Glutamatergic neuron (in vitro differentiated cells): ENCODE results near the gene PAX7. TPM values are rescaled to one million over a fixed set of nuclear protein-coding genes. Genes with fewer than 3 reads are reported as not detected.
A peak's percentile ranks its signal among the peaks of the same experiment; 100 is the strongest.

Experiments used
- DNase-seq: peaks from one replicate; pipeline ENCODE4 v3.0.0; 2022
- H3K27ac Mint-ChIP-seq: one replicate; pipeline ENCODE4 v1.8.0; 2020; ENCODE audit warnings: mild to moderate bottlenecking, mixed read lengths, inconsistent platforms; ENCODE audit not compliant: unreplicated experiment
- H3K27me3 Mint-ChIP-seq: one replicate; pipeline ENCODE4 v1.8.0; 2020; ENCODE audit warnings: mild to moderate bottlenecking, moderate library complexity, mixed read lengths, inconsistent platforms; ENCODE audit not compliant: unreplicated experiment
- H3K36me3 Mint-ChIP-seq: one replicate; pipeline ENCODE4 v1.8.0; 2020; ENCODE audit warnings: mild to moderate bottlenecking, mixed read lengths, inconsistent platforms; ENCODE audit not compliant: unreplicated experiment
- H3K4me1 Mint-ChIP-seq: one replicate; pipeline ENCODE4 v1.8.0; 2020; ENCODE audit warnings: mild to moderate bottlenecking, low read depth, mixed read lengths, inconsistent platforms; ENCODE audit not compliant: unreplicated experiment
- H3K4me3 Mint-ChIP-seq: one replicate; pipeline ENCODE4 v1.8.0; 2020; ENCODE audit warnings: mild to moderate bottlenecking, mixed read lengths, inconsistent platforms; ENCODE audit not compliant: unreplicated experiment
- H3K9me3 Mint-ChIP-seq: one replicate; pipeline ENCODE4 v1.8.0; 2020; ENCODE audit warnings: mild to moderate bottlenecking, moderate library complexity, mixed read lengths, inconsistent platforms; ENCODE audit not compliant: unreplicated experiment
- total RNA-seq: library from RNA; stranded (reverse); fragmentation: NEBNext Ultra II Directional; extraction: Animal tissue kit (Norgen Biotek cat#: 25700); gene quantifications from one replicate; pipeline ENCODE4 v1.2.1, GENCODE V29; 2021; ENCODE audit not compliant: unreplicated experiment
- TF ChIP-seq, protein P1 (sequence below): fragments of 200-600 bp; sonication (generic); IDR thresholded peaks from one replicate; pipeline ENCODE4 v1.5.0; 2021; ENCODE audit not compliant: partially characterized antibody, unreplicated experiment

Gene PAX7
- total RNA-seq, 1 donor from 2014 or later, result 0.07 TPM

- no peaks in the 10 kb centered on the region for H3K36me3 Mint-ChIP-seq
- no peaks in the 10 kb centered on the region for H3K9me3 Mint-ChIP-seq
- TF ChIP-seq, protein P1, sequence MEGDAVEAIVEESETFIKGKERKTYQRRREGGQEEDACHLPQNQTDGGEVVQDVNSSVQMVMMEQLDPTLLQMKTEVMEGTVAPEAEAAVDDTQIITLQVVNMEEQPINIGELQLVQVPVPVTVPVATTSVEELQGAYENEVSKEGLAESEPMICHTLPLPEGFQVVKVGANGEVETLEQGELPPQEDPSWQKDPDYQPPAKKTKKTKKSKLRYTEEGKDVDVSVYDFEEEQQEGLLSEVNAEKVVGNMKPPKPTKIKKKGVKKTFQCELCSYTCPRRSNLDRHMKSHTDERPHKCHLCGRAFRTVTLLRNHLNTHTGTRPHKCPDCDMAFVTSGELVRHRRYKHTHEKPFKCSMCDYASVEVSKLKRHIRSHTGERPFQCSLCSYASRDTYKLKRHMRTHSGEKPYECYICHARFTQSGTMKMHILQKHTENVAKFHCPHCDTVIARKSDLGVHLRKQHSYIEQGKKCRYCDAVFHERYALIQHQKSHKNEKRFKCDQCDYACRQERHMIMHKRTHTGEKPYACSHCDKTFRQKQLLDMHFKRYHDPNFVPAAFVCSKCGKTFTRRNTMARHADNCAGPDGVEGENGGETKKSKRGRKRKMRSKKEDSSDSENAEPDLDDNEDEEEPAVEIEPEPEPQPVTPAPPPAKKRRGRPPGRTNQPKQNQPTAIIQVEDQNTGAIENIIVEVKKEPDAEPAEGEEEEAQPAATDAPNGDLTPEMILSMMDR, result no peak
- peaks cover 18% of the 10 kb centered on the region for H3K4me1 Mint-ChIP-seq
- H3K27ac Mint-ChIP-seq, result peak overlapping the region; percentile 20
- peaks cover 13% of the 10 kb centered on the region for H3K27me3 Mint-ChIP-seq
- H3K4me3 Mint-ChIP-seq, result peak overlapping the region; percentile 68
- DNase-seq, result no peak
Measured at GRCh38 chr1:18716112-18716784, 85.6 kb downstream of the PAX7 start.

DNA sequence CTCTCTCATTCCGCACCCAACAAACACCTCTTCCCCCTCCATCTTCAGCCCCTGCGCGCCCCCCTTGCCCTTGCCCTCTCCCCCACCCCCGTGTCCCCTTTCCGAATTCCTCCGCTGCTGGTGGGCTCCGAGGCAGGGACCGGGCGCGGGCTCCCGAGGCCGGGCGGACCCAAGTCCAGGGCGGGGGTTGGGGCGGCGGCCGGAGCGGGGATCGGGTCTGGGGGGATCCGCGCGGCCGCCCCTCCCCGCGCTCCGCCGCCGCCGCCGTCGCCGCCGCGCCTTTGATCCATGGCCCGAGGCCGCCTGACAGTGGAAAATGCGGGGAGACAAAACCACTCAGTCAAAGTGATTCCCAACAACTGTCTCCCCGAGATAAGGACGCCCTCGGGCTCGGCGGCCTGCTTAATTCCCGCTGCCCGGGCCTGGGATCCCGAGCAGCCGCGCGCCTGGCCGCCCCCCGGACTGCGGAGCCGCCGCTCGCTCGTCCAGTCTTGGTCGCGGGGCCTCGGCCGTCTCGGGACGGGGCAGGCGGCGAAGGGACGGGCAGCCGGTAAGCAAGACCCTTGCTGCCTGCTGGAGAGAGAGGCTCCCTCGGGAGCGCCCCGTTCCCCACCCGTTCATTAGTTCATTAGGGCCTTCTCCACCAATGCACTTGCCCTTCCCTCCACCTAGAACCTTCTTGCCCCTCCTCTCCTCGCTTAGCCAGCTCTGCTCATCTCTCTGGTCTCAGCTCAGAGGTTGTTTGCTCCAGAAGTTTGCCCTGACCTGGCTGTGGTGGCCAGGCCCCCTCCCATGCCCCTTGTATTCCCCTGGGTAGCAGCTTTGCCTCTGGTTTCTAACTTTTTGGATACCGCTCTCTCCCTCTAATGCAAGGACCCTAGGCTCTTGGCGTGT, 86.4 kb downstream of the PAX7 start:
- H3K36me3 Mint-ChIP-seq, result no peaks in the 10 kb centered on the region
- peaks cover 24% of the 10 kb centered on the region for H3K4me1 Mint-ChIP-seq
- DNase-seq, result peak; percentile 40
- H3K9me3 Mint-ChIP-seq, result no peaks in the 10 kb centered on the region
- H3K4me3 Mint-ChIP-seq, result peak overlapping the region; percentile 71
- TF ChIP-seq, protein P1, result no peak
- peaks cover 14% of the 10 kb centered on the region for H3K27me3 Mint-ChIP-seq
- no peak overlapping the region for H3K27ac Mint-ChIP-seq

DNA sequence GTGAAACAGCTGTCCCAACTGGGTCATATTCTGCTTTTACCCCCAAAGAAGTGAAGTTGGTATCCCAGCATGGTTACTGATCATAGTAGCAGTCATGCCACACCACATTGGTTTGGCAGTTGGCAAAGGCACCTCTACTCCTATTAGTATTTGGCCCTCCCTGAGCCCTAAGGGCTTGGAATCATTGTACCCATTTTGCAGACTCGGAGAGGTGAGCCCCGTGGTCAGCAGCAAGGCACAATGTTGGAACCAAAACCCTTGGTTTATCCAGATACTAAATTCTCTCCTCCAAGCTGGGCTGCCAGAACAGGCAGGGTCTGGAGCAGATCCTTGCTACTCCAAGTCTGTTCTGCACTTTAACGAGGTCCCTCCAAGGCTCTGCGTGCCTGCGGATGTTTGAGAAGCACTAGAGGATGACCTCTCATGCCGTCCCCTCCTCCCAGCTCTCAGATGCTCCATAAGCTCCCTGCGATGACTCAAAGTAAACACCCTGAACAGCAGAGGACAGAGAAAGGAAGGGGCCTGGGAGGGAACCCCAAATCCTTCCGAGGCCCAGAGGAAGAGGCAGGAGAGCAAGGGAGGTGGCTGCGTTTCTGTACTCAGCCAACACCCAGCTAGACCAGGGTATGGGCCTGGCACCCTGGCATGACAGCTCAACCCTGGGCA, 89.3 kb downstream of the PAX7 start:
- no peak overlapping the region for H3K4me3 Mint-ChIP-seq

GRCh38 chr1:18721041-18721440, 90.4 kb downstream of the PAX7 start:
- Mint-ChIP-seq H3K27ac (no peak overlapping the region), H3K4me3 (no peak overlapping the region), H3K36me3 (no peaks in the 10 kb centered on the region), H3K9me3 (peaks cover 12% of the 10 kb centered on the region), H3K4me1 (peaks cover 39% of the 10 kb centered on the region), H3K27me3 (peaks cover 23% of the 10 kb centered on the region)
- TF ChIP-seq, protein P1, result no peak
- no peak for DNase-seq

More for the DNA sequence above, 89.3 kb downstream of the PAX7 start:
- Mint-ChIP-seq H3K36me3 (no peaks in the 10 kb centered on the region), H3K27me3 (peaks cover 16% of the 10 kb centered on the region), H3K27ac (no peak overlapping the region), H3K4me1 (peaks cover 31% of the 10 kb centered on the region), H3K9me3 (peaks cover 6% of the 10 kb centered on the region)
- DNase-seq, result no peak
- TF ChIP-seq, protein P1, result no peak
